HG02852 (cell line): ENCODE results near the gene C11orf98.
"Not testable (repeated sequence)": the region's sequence is repeated elsewhere in the genome, so short reads cannot be mapped to it uniquely, and the experiment has no call there.

Source experiments
- ATAC-seq: cut with Tn5 transposase; IDR thresholded peaks from one replicate; pipeline ENCODE4 v1.9.1; 2021; ENCODE audit warnings: mild to moderate bottlenecking, moderate library complexity; ENCODE audit not compliant: unreplicated experiment

Gene C11orf98

DNA sequence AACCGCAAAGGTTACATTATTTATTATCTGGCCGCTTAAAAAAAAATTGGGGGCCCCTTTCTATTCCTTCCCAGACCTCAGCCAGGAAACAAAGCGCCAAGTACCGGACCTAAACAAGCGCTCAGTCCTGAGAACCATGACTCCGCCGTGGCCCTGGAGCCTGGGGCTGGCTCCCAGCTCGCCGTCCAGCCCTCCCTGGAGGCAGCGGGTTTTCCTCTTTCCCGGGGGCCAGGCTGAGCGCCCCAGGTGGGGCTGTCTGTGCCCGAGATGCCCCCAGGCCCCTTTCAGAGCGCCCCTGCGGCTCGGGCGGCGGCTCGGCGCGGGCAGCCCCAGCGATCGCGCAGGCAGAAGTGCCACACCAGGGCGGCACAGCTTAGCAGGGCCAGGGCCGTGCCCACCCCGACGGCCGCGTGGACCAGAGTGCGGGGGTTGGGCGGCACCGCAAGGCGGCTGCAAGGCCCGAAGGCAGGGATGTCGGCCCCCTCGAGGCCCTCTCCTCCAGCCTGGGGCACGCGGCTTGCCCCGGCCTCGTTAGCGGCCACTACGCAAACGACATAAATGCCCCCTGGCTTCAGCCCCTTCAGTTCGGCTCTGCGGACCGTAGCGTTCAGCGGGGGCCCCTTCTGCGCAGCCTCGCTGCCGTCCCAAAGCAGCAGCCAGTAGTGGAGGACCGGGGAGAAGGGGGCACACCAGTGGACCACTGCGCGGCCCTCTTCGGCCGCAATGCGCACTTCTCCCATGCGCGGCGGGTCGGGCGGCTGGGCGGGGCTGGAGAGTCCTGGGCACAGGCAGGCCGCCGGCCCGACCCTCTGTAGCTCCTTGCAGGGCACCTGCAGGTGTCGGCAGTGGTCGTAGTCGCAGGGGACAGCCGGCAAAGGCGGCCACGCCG is 22.7 kb upstream of the C11orf98 start:
- ATAC-seq = no peak

DNA sequence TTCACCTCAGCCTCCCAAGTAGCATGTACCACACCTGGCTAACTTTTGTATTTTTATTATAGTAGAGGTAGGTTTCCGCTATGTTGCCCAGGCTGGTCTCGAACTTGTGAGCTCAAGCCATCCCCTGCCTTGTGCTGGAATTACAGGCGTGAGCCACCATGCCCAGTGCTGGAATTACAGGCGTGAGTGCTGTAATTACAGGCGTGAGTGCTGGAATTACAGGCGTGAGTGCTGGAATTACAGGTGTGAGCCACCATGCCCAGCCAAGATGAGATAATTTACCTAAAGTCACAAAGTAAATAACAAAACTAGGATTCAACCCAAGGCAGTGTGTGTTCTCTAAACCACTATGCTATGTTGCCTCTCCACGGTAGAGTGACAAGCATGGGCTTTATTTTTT is 17.5 kb upstream of the C11orf98 start:
- ATAC-seq = no peak

DNA sequence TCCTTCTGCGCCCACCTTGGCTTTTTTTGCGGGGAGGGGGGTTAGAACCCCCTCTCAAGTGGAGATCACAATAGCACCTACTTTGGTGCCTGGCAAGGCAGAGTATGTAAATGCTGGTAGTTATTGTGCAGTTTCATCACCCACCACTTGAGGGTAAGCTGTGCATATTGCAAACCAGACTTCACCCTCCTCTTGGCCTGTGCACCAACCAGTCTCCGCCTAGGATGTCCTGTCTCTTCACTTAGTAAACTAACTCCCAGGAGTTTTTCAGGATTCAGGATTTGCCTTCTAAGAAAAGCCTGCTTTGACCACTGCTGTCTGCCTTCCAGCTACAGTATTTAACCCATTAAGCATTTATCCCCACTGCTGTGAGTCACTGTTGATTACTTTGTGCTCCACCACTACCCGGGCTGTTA is 15.8 kb upstream of the C11orf98 start:
- no peak for ATAC-seq

DNA sequence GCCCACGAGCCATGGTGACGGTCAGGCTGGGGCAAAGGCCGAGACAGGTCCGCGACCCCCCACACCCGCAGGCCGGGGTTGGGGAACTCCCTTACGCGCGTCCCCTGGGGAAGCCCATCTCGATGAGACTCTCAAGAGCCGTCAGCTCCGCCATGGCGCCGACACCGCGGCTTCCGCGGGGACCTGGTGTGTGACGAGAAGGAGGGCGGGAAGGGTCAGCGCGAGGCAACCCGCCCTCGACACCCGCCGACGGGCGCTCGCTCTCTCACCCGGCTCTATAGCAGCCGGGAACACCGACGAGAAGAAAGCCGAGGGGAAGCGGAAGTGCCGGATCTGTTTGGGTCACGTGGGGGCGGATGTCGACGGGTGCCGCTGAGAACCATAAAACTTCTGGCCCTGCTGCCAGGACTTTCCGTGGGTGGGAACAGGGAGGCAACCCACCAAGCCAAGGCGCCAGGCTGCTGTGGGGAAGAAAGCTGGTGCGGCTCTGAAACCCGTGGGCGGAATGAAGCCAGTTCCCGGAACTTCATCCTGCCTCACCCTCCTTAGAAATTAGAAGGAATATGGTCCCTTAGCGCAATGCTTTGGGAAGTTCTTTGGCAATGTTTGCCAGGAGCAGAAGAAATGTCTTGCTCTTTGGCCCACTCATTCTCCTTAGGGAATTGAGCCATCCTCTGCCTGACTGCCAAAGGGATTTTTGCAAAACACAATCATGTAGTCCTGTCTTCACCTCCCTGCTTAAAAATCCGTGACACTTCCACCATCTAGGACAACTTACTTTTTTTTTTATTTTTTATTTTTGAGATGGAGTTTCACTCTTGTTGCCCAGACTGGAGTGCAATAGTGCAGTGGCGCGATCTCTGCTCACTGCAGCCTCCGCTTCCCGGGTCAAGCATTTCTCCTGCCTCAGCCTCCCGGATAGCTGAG is 14.0 kb upstream of the C11orf98 start, which contains the start of gene UBXN1:
UBXN1 (minus strand) TSS at position 304 of the 927 bp plus-strand sequence; CDS start at position 154, 150 bp downstream.
- peak; percentile 72 for ATAC-seq

DNA sequence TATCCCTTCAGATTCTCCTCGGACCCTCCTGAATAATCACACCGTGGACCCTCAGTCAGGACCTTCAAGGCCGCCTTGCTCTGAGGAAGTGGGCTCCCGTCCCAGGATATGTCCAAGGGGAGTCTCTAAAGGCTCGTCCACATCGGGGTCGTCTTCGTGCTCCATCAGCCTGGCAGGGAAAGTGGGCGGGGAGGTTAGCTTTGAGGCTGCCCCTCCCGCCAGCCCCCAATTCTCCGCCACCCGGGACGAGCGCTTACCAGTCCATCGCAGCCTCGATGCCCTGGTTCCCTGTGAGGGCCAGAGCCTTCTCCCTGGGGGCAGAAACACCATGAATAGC is 13.4 kb upstream of the C11orf98 start:
- no peak for ATAC-seq

DNA sequence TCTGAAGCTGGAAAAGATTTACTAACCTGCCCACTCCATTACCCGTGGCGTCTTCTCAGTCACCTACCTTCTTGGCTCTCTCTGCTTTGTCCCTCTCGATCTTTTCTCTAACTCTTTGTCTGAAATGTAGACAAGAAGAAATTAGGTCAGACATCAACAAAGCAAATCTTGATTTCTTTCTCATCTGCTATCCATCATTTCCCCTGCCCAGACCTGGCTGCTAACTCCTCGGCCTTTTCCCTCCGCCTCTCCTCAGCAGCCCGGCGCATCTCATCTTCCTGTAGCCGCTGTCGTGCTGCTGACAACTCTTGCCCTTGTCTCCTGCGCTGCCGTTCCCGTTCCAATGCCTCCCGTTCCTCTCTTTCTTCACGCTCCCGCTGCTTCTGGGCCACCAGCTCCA is 12.7 kb upstream of the C11orf98 start:
- ATAC-seq = no peak

DNA sequence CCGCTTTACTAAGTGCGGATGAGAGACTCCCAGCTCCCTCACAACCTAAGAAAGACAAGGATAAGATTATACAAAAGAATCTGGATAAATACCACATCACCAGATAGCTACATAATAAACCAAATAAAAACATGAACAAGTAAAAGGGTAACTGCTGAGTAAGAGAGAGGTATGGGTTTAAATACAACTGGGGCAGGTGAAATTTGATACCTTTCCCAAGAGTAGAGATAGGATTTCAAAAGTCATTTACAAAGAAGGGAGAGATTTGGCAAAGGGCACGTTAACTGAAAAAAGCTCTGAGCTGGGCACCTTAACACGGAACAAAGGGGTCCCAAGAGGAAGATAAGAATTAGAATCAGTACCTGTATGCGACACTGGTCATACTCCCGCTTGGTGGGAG is 12.1 kb upstream of the C11orf98 start:
- ATAC-seq = no peak

DNA sequence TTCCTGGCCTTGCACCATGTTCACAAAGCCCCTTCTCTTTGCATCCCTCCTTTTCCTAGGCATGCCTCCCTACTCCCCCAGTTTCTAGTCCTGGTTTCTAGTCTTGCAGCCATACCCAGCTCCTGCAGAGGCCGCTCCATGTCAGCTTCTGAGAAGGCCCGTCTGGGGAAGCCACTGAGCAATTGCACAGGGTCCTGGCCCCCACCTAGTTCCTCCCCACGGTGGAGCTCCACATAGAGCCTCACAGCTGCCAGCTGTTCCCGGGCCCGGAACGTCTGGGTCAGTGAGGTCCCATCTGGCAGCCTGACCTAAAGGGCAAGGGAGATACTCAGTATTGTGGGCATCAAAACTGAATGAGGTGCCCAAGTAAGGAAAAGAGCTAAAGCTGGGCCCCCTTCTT is 11.7 kb upstream of the C11orf98 start:
- no peak for ATAC-seq

DNA sequence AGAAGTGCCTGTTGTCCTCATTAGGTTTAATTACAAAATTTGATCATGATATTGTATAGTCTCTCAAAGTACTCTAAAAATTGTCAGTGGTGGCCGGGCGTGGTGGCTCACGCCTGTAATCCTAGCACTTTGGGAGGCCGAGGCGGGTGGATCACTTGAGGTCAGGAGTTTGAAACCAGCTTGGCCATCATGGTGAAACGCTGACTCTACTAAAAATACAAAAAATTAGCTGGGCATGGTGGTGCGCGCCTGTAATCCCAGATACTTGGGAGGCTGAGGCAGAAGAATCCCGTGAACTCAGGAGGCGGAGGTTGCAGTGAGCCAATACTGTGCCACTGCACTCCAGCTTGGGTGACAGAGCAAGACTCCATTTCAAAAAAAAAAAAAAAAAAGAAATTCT is 10.4 kb upstream of the C11orf98 start:
- not testable (repeated sequence) for ATAC-seq

DNA sequence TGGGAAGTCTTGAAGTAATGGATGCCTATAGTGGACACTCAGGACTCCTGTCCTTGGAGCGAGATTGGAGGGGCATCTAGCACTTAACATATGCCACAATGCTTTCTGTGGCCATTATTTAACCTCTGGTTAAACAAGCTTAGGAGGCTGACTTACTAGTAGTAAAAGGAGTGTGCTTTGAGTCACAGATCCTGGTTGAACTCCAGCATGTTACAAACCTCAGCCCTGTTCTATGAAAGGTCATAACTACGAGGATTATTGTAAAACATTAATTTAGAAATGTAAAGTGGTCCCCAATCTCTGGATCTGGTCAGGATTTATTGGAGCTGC is 8.2 kb upstream of the C11orf98 start:
- no peak for ATAC-seq

DNA sequence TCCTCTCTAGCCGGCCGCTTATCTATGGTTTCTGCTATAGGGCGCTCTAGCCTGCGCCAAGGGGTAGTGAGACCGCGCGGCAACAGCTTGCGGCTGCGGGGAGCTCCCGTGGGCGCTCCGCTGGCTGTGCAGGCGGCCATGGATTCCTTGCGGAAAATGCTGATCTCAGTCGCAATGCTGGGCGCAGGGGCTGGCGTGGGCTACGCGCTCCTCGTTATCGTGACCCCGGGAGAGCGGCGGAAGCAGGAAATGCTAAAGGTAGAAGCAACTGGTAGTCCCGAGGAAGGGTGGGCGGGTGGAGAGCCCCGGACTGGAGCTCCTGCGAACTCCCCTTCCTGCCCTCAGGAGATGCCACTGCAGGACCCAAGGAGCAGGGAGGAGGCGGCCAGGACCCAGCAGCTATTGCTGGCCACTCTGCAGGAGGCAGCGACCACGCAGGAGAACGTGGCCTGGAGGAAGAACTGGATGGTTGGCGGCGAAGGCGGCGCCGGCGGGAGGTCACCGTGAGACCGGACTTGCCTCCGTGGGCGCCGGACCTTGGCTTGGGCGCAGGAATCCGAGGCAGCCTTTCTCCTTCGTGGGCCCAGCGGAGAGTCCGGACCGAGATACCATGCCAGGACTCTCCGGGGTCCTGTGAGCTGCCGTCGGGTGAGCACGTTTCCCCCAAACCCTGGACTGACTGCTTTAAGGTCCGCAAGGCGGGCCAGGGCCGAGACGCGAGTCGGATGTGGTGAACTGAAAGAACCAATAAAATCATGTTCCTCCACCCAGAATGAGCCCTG is 6.8 kb upstream of the C11orf98 start, which contains the start of the genes LBHD1 and UQCC3:
LBHD1 (minus strand) TSS at position 660 of the 782 bp plus-strand sequence. CDS start 2,236 bp downstream, outside the sequence.
UQCC3 (plus strand) TSS at position 66 of the 782 bp plus-strand sequence; CDS start at position 139, 73 bp downstream.
- ATAC-seq = peak; percentile 63

DNA sequence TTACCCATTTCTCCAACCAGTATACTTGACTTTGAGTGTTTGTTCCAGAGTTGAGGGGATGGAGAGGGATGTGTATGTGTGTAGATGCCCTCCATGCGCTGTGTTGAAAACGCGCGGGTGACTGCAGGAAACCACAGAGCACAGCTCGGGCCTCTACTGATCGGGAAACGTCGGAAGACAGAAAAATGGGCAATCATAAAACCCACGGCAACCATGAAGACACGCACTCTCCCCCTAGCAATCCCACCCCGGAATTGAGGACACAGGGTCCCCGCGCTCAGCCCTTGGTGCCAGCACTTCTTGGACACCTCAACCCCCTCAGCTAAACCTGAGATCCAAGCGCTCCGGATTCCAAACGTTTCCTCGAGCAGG is 6.2 kb upstream of the C11orf98 start:
- no peak for ATAC-seq

DNA sequence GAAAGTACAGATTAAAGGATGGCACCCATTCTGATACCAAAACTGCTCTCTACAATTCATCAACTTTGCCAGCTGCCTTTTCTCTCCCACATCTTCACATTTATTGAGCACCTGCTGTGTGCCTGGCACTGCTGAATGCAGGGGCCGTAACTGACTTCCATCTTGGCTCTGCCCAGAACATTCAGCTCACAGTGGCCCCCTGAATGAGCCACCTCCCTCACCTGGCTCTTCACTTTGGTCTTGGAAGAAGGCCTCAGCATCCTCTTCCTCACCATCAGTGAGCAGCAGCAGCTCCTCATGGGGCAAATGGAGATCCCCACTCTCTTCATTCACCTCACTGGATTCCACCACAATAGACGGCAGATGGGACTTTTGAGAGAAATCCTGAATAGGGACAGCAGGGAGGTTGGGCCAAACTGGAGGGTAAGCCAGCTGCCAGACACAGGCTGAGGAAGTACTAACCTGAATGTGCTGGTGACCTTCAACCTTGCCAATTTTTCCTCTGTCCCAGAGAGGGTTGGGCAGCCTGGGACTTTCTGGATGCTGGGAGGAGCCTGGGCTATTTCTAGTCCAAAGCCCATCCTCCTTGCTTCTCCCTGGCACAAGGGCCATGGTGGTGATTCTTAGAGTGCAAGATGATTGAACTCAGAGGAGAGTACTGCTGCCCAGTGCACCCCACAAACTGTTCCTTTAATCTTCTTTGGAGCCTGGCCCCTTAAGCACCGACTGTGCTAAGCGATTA is 4.6 kb upstream of the C11orf98 start:
- no peak for ATAC-seq

DNA sequence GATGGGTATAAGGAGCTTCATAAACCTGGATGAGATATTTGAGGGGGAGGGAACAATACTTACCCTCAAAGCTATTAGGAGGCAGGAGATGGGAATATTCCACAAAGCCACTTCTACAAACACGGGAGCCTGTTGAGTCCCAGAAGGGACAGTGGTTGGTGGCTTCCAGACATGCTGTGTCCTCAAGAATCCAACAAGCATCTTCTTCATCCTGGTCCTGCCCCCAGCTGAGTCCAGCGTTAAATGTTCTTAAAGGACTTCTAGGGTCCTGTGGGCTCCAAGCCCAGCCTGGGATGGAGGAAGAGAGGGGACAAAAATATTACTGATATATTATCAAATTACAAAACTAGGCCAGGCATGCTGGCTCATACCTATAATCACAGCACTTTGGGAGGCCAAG is 2.5 kb upstream of the C11orf98 start:
- ATAC-seq = no peak

DNA sequence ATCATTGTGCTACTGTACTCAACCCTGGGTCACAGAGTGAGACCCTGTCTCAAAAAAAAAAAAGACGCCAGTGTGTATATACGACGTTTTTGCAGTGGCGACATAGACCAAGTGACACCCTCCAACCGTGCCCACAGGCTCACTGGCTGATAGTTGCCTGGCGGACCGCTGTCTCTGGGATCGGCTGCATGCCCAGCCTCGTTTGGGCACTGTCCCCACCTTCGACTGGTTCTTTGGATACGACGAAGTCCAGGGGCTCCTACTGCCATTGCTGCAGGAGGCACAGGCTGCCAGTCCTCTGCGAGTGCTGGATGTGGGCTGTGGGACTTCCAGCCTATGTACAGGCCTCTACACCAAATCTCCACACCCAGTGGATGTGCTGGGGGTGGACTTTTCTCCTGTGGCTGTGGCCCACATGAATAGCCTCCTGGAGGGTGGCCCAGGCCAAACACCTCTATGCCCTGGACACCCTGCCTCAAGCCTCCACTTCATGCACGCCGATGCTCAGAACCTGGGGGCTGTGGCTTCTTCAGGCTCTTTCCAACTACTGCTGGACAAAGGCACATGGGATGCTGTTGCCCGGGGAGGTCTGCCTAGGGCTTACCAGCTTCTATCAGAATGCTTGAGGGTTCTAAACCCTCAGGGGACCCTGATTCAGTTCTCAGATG is 1.4 kb upstream of the C11orf98 start:
- no peak for ATAC-seq

DNA sequence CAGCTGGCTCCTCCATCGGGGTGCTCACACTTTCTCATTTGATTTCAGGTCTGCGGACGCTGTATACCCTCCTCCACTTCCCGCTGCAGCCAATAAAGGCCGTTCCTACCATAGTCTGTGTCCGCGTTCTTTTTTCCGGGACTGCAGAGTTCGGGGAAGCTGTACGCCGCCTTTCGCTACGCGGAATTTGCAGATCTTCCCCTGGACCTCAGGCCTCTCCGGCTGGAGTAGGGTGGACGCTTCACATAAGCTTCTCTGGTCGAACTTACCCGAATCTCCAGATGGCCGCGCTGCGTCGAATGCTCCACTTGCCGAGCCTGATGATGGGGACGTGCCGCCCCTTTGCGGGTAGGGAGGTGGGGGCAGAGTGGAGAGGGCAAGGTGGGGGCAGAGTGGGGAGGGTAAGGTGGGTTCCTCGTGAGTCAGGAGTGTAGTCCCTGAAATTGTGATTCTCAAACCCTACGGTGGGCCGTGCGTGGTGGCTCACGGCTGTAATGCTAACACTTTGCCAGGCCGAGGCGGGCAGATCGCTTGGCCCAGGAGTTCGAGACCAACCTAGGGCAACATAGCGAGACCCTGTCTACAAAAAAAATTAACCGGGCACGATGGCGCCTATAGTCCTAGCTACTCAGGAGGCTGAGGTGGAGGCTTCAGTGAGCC is 719 bp upstream of the C11orf98 start:
- peak; percentile 11 for ATAC-seq

DNA sequence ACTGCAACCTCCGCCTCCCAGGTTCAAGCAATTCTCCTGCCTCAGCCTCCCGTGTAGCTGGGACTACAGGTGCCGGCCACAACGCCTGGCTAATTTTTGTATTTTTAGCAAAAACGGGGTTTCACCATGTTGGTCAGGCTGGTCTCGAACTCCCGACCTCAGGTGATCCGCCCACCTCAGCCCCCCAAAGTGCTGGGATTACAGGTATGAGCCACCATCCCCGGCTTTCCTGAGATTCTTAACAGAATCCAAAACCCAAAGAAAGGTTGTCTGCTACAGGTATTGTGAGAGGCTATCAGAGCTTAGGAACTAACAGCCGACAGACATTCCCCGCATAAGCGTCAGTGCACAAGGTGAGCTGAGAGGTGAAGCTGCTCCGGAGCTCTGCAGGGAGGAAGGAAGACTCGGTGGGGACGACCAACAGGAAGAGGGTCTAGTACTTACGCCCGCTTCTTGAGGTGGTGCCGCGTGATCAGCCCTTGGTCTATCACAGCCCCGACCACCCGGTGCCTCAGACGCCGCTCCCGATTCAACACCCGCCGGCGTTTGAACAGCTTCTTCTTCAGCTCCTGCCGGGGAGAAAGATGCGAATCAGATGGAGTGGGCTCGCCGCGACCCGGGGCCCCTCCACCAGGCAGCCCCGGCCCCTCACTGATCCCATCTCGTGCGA is 470 bp downstream of the C11orf98 start:
- ATAC-seq = peak; percentile 29

DNA sequence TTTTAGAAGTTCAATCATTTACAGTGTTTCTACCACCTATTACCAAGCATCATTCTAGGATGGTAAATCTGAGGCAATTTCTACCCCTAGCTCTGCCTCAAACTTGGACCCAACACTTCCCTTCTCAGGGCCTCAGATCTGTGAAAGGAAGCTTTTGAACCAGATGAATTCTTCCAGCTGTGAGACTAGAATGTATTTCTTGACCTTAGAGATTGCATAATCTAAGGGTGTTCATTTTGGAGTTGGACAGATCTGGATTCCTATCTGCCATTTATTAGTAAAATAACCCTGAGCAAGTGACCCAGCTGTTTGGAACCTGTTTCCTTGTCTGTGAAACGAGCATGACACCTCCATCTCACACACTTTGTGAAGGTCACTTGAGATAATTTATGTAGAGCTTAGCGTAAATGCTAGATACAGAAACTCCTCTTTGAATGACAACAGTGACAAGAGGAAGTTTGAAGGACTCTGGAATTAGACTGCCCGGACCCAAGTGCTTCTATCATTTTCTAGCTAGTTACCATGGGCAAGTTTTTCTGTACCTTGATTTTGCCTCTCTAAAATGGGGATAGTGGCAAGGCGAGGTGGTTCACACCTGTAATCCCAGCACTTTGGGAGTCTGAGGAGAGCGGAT is 8.1 kb downstream of the C11orf98 start:
- ATAC-seq = no peak
